ENCODE results near the gene FAM110A. TPM values are rescaled to one million over a fixed set of nuclear protein-coding genes. Genes with fewer than 3 reads are reported as not detected.

Gene FAM110A
- total and polyA plus RNA-seq, 2 of the 8 experiments (the other 6 are each of a cell fraction or from before 2014, with no cell fraction given): 10.1 to 10.9 TPM

DNA sequence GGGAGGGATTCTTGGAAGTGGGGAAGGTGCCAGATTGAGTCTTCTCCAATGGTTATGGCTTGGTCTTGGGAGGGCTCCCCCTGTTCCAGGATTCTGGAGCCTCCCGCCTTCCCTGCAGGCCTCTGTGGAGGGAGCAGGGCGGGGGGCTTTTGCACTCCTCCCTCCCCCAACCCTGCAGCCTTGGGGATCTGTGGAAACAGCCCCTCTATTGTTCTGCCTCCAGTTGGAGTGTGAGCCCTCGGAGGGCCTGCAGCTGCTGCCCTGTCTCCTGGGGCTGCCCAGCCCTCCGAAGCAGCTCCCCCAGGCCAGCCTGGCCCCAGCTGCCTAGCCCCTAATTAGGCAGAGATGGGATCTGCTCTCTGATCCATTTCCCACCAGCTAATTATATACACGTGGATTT is 14.7 kb downstream of the FAM110A start:
- no peak overlapping the region for H3K23ac ChIP-seq (ENCODE audit: insufficient read length)
- ChIA-PET POLR2A (ENCODE audit: partially characterized antibody) (no interaction called here), CTCF (ENCODE audit: partially characterized antibody) (interaction anchor here (0.7 to 2.9 kb wide), 6 partner anchors 10 to 191 kb away, joined by 3 to 9 read pairs (median 6); no protein-coding TSS in a partner anchor)
- H3K14ac ChIP-seq (ENCODE audit: insufficient read length): no peak overlapping the region
- no peak overlapping the region for H3K4ac ChIP-seq (replicated peaks; ENCODE audit: insufficient read length, low read depth, low read length)
- H4K91ac ChIP-seq (replicated peaks; ENCODE audit: insufficient read length, low read length): no peak overlapping the region
- H3K9ac ChIP-seq (replicated peaks in 1 of 4; ENCODE audit: extremely low read depth in 1 of 4, low read depth in 3 of 4, low read length in 3 of 4): no peak overlapping the region
- no peak overlapping the region for H3K27ac ChIP-seq (ENCODE audit: low read depth, low read length)
- 83% methylated on average over 4 of the region's 5 CpGs; no CpG with 5 or more reads in 1 of the 2 experiments for WGBS, 2 experiments (ENCODE audit: extremely low coverage in 1 of 2, insufficient coverage in 1 of 2, insufficient read length in 1 of 2, insufficient replicate concordance in 2 of 2, low coverage in 1 of 2, low lambda C conversion rate in 2 of 2, missing lambda C conversion rate in 1 of 2)
- H2AK5ac ChIP-seq (ENCODE audit: low read depth, low read length): no peak overlapping the region
- no peak for DNase-seq (ENCODE audit: low read depth in 1 of 2, low spot score in 2 of 2)
- no peak overlapping the region for H3K4me3 ChIP-seq (ENCODE audit: extremely low read depth in 1 of 4, insufficient read depth in 2 of 4, low read depth in 3 of 4, low read length in 4 of 4)
- H2BK12ac ChIP-seq (ENCODE audit: low read depth, low read length): no peak overlapping the region
- H3K79me2 ChIP-seq (ENCODE audit: control insufficient read depth in 1 of 2, insufficient read depth in 2 of 2, low read length in 2 of 2): no peaks in the 10 kb centered on the region
- peaks cover 2 to 20% (median 19%) of the 10 kb centered on the region in 4 experiments for H3K27me3 ChIP-seq (replicated peaks in 1 of 4; ENCODE audit: control insufficient read depth in 3 of 4, extremely low read depth in 1 of 4, insufficient read depth in 3 of 4, low read length in 3 of 4)
- no peak overlapping the region for H3K4me2 ChIP-seq (ENCODE audit: insufficient read depth in 1 of 2, low read depth in 2 of 2, low read length in 2 of 2)
- no peak overlapping the region for H4K5ac ChIP-seq (ENCODE audit: insufficient read length, low read depth, low read length)
- peaks cover 7 to 19% of the 10 kb centered on the region in 2 experiments for H4K20me1 ChIP-seq (replicated peaks in 1 of 2; ENCODE audit: control insufficient read depth in 1 of 2, insufficient read depth in 2 of 2, low read length in 2 of 2)
- H3K36me3 ChIP-seq (ENCODE audit: control insufficient read depth in 2 of 4, insufficient read depth in 4 of 4, low read length in 3 of 4): no peaks in the 10 kb centered on the region
- no peaks in the 10 kb centered on the region for H3K9me3 ChIP-seq (ENCODE audit: insufficient read depth in 2 of 2, low read depth in 1 of 2, low read length in 1 of 2)
- H2AFZ ChIP-seq (ENCODE audit: low read length): no peak overlapping the region
- no peaks in the 10 kb centered on the region; the same call in 1 of the 2 replicates for H3K79me1 ChIP-seq (ENCODE audit: low read depth, low read length)
- no peak overlapping the region for H3K18ac ChIP-seq (ENCODE audit: extremely low read depth, low read length)
- H3K23me2 ChIP-seq (ENCODE audit: low read depth, low read length): peaks cover 12% of the 10 kb centered on the region; the same call in 1 of the 2 replicates
- H3K56ac ChIP-seq (replicated peaks; ENCODE audit: insufficient read length, low read depth, low read length): no peak overlapping the region
- no peak overlapping the region for H2BK20ac ChIP-seq (ENCODE audit: low read length)
- peaks cover 0 to 23% (median 10%) of the 10 kb centered on the region in 4 experiments; a peak in 5 of 7 replicates for H3K4me1 ChIP-seq (replicated peaks in 1 of 4; ENCODE audit: control insufficient read depth in 3 of 4, insufficient read depth in 4 of 4, low read length in 3 of 4)
- H2BK15ac ChIP-seq (ENCODE audit: low read length): no peak overlapping the region
- no peak overlapping the region; the same call in 1 of the 2 replicates for H4K8ac ChIP-seq (ENCODE audit: extremely low read depth, insufficient read depth, low read length)
- H2BK120ac ChIP-seq (replicated peaks; ENCODE audit: low read depth, low read length): no peak overlapping the region
- FAIRE-seq: no peak
- no peak overlapping the region for H2BK5ac ChIP-seq (ENCODE audit: low read depth, low read length)
